Measurements from ENCODE around the gene TIPRL. TPM values are rescaled to one million over a fixed set of nuclear protein-coding genes. Genes with fewer than 3 reads are reported as not detected.
A peak's percentile ranks its signal among the peaks of the same experiment; 100 is the strongest.
"Not testable (repeated sequence)": the region's sequence is repeated elsewhere in the genome, so short reads cannot be mapped to it uniquely, and the experiment has no call there.

The TIPRL gene
- total RNA-seq, 1 donor from 2014 or later = 30.9 TPM

- no peak for ATAC-seq
These were observed 18.8 kb upstream of the TIPRL start for GRCh38 chr1:168159979-168160378.

DNA sequence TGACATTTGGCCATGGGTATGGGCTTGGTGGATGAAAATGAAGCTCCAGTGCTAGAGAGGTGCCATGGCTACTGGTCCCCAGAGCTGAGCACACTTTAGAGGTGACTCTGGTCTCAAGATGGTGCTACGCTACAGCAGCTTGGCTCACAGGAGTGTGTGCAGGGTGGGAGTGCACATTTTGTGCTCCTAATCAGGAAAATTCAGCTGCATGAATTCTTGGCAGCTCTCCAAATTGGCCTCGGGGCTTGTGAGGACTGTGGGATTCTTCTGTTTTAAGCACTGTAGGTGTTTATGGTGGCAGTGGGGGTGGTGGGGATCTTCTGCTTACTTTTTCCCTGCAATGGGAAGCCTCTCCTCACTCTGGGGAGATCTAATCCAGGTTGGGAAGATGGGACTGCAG is 17.3 kb upstream of the TIPRL start:
- no peak for ATAC-seq

- no peak for ATAC-seq
These were observed 15.1 kb upstream of the TIPRL start for GRCh38 chr1:168163670-168164069.

DNA sequence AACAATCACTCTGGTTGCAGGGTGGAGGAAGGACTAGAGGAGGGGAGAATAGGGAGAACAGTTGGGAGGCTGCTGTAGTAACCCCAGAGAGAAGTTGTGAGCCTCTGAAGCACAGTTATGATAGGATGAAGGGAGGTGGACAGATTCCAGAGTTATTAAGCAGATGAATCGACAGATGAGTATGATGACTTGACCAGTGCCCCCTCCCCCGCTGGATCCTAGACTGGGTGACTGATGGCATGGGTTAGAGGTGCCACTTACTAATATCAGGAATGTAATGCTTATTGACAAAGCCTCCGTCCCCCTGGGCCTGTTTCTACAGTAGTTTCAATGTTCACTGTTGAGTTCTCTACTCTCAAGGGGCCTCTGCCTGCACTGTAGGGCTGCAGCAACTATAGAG is 14.0 kb upstream of the TIPRL start:
- no peak for ATAC-seq

DNA sequence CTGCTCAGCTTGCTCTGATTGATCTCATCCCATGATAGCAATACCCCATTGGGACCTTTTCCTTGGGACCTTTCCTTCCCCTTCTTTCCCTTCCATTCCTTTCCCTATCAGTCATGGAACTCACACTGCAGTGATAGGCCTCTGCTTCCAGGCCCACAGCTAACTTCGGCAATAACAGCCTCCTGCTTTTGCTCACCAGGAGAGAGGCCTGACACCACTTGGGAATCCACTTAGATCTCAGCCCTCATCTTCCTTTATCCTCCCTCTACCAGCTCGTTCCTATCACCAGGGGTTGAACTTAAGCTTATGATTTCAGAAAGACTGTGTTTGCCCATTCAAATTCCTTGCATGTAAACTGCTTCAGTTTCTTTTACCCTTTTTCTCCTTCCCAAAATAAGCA is 11.0 kb upstream of the TIPRL start:
- ATAC-seq = no peak

GRCh38 chr1:168170564-168171508 is 7.9 kb upstream of the TIPRL start:
- no peak for ATAC-seq

- ATAC-seq = no peak
These were observed 6.4 kb upstream of the TIPRL start for GRCh38 chr1:168172250-168172915.

DNA sequence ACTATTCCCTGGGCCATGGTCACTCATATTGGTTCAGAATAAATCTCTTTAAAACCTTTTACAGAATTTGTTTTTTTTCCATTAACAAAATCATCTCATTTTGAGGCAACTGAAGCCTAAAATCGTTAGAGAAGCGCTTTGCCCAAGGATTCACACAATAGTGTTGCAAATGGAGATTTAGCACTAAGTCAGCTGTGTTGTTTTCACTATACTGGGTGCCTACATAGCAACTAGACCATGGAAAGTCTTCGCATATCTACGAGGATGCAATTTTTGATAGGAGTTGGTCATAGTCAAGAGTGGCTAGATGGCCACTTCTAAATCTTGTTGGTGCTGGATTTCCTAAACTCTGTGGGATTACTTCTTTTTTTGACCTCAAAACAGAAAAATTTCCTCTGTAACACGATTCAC is 530 bp upstream of the TIPRL start:
- no peak for ATAC-seq

- no peak for ATAC-seq
These were observed 831 bp downstream of the TIPRL start for GRCh38 chr1:168179438-168180147.

DNA sequence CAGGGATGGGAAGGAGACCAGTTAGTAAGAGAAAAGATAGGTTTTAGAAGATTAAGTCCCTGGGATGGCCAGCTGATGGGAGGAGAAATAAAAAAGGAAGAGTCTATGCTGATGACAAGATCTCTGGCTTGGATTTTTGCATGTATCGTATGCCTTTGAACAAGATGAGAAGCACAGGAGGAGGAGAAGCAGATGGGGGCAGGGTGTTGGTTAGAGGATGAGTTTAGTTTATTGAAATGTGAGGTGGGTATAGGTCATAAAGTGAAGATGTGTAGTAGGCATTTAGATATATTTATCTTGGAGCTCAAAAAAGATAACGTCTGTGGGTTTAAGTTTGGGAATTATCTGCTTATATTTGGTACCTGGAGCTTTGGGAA is 1.4 kb downstream of the TIPRL start:
- no peak for ATAC-seq

- not testable (repeated sequence) for ATAC-seq
These were observed 2.4 kb downstream of the TIPRL start for GRCh38 chr1:168181063-168181720.

DNA sequence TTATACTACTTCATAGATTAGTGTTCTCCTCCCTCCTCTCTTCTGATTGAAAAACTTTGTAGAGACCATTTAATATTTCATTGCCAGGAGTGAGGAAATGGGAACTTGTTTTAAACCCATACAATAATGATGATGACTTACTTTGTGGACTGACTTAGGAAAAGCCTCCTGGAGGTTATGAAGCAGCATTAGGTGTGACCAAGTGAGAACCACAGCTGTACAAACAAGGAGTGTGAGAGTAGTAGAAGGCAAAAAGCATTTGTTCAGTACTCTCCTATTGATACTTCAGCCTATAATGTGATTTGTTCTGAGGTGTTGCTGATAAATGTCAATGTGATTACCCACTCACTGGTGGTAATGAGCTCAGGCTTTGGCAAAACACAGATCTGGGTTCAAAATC is 8.4 kb downstream of the TIPRL start:
- ATAC-seq = no peak

- no peak for ATAC-seq
These were observed 11.6 kb downstream of the TIPRL start for GRCh38 chr1:168190403-168190802.

GRCh38 chr1:168195199-168196135 is 16.7 kb downstream of the TIPRL start:
- no peak for ATAC-seq

GRCh38 chr1:168199056-168199455 is 20.3 kb downstream of the TIPRL start:
- ATAC-seq = no peak

DNA sequence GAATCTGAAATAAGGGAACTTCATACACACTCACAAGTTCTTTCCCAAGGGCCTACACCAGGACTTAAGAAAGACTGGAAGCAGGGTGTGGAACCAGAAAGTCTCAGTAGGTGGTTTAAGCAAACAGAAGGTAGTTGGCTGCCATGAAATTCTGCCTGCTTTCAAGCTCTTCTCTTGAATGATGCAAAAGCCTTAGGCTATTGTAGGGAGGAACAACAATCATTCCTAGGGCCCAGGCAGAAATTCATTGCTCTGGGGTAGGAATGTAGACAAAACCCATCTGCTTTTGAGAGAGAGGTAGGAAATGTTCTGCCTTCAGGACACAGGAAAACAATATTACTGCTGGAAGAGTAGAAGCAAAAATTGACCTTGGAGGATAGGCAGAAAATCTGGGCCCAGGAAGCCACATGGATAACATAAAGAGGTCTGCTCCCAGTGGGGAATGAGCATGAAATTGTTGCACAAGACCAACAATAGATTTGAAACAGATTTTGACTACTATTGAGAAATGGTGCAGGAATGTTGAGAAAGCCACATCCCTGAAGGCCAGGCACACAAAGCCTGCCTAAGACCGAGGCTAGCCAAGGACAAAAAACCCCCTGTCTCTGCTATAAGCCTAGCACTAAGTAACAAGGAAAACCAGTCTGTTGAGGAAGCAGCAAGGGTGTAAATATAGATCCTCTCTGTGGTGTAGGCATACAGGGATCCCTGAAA is 24.3 kb downstream of the TIPRL start:
- peak; percentile 97 for ATAC-seq

- no peak for ATAC-seq
These were observed 27.3 kb downstream of the TIPRL start for GRCh38 chr1:168206111-168206510.

GRCh38 chr1:168207673-168208072 is 28.9 kb downstream of the TIPRL start:
- ATAC-seq = not testable (repeated sequence)

DNA sequence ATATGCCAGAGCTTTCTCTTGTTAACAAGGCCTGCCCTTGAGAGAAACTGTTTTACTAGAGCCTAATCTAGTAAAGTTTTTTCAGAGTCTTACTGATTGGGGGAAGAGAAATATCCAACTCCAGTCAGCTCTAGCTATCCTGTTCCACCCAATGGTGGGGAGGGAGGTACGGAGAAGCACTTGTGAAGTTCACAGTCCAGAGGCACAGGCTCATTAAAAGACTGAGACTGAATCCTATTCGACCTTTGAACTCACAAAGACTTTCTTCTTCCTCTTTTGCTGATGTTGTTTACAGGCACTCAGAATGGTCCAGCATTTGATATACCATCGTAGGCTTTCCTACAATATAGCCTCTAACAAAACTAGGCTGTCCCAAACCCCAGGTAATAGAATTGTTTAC is 31.6 kb downstream of the TIPRL start:
- ATAC-seq = no peak

GRCh38 chr1:168213349-168213748 is 34.6 kb downstream of the TIPRL start:
- ATAC-seq = no peak

GRCh38 chr1:168216171-168216570 is 37.4 kb downstream of the TIPRL start:
- ATAC-seq = no peak
